DMS 273 treated with DMSO at 0.1 percent for 48 hours (cell line): Measurements from ENCODE around the gene GCLC.

Experiments used
- DNase-seq: peaks from one replicate; lab custom pipeline; 2025; lab: John Stamatoyannopoulos, UW

The GCLC gene

DNA sequence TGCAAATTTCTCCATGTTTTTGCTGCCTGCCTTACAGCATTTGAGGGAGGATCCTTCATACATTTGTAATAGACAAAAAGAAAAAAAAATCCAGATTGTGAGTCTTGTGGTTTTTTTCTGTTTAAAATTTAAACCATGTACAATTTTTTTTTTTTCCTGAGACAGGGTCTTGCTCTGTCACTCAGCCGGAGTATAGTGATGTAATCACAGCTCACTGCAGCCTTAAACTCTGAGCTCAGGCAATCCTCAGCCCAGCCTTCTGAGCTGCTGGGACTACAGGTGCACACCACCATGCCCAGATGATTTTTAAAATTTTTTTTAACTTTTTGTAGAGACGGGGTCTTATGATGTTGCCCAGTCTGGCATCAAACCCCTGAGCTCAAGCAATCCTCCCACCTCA, 97.0 kb downstream of the GCLC start:
- no peak for DNase-seq
